B cell (primary cell): ENCODE results near the gene ANO2.

Experiments
- EZH2 ChIP-seq: IDR thresholded peaks from 2 replicates; pipeline ENCODE4 v1.6.1; 2012; ENCODE audit warnings: borderline replicate concordance, low read depth, mild to moderate bottlenecking, moderate library complexity, low read length; ENCODE audit not compliant: insufficient read depth, poor library complexity, severe bottlenecking
- TF ChIP-seq, protein P1 (sequence below): fragments of 200-600 bp; IDR thresholded peaks from one replicate; pipeline ENCODE4 v1.8.0; 2022; ENCODE audit warnings: antibody characterized with exemption, mild to moderate bottlenecking

DNA sequence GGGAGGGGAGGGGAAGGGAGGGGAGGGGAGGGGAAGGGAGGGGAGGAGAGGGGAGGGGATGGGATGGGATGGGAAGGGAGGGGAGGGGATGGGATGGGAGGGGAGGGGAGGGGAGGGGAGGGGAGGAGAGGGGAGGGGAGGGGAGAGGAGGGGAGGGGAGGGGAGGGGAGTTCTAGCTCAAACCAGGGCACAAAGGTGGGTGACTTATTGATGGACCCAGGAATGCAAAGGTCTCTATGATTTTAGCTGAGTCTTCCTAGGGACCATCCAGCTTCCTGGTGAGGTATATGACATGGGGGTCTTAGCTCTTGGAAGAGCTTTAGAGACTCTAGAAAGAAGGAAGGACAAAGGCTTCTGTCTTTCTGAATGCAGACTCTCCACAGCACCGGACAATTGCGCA lies 42.3 kb downstream of the ANO2 start:
- TF ChIP-seq, protein P1, sequence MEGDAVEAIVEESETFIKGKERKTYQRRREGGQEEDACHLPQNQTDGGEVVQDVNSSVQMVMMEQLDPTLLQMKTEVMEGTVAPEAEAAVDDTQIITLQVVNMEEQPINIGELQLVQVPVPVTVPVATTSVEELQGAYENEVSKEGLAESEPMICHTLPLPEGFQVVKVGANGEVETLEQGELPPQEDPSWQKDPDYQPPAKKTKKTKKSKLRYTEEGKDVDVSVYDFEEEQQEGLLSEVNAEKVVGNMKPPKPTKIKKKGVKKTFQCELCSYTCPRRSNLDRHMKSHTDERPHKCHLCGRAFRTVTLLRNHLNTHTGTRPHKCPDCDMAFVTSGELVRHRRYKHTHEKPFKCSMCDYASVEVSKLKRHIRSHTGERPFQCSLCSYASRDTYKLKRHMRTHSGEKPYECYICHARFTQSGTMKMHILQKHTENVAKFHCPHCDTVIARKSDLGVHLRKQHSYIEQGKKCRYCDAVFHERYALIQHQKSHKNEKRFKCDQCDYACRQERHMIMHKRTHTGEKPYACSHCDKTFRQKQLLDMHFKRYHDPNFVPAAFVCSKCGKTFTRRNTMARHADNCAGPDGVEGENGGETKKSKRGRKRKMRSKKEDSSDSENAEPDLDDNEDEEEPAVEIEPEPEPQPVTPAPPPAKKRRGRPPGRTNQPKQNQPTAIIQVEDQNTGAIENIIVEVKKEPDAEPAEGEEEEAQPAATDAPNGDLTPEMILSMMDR = no peak
- no peak for TF ChIP-seq EZH2
